Cardiac muscle cell (in vitro differentiated cells and primary cell): Measurements from ENCODE around the gene CBLB. TPM values are rescaled to one million over a fixed set of nuclear protein-coding genes. Genes with fewer than 3 reads are reported as not detected.

Experiments
- DNase-seq, 2 donors: peaks; one replicate each; pipeline versions ENCODE4 v3.0.0 to v3.0.0-alpha.2; 2010 to 2017; ENCODE audit warnings: low read depth in 1 of 2, low spot score in 1 of 2
- H3K27ac ChIP-seq: fragments of 200-600 bp; sonication (generic); 2 replicates; pipeline ENCODE4 v1.5.1; 2016
- H3K27me3 ChIP-seq: fragments of 200-600 bp; sonication (generic); 2 replicates; pipeline ENCODE4 v1.6.0; 2016; ENCODE audit warnings: control low read depth
- H3K36me3 ChIP-seq: fragments of 200-600 bp; sonication (generic); 2 replicates; pipeline ENCODE4 v1.5.1; 2016; ENCODE audit warnings: control low read depth
- H3K4me1 ChIP-seq: fragments of 200-600 bp; sonication (generic); 2 replicates; pipeline ENCODE4 v1.8.1; 2017; ENCODE audit warnings: low read depth, mild to moderate bottlenecking, mixed run types
- H3K4me3 ChIP-seq: fragments of 200-600 bp; sonication (generic); 2 replicates; pipeline ENCODE4 v1.5.1; 2016; ENCODE audit warnings: mild to moderate bottlenecking
- H3K9me3 ChIP-seq: fragments of 200-600 bp; sonication (generic); 2 replicates; pipeline ENCODE4 v1.5.1; 2017; ENCODE audit warnings: low read depth, mild to moderate bottlenecking, control low read depth
- CTCF ChIP-seq: IDR thresholded peaks from 2 replicates; pipeline ENCODE4 v1.5.1; 2012; ENCODE audit warnings: low read depth, mild to moderate bottlenecking, low read length
- polyA plus RNA-seq: library from polyadenylated mRNA; unstranded; fragments of >200 nt; fragmentation: Nextera tagmentation; extraction: Ambion mirVana; gene quantifications from 2 replicates; pipeline ENCODE4 v1.2.1, GENCODE V29; 2016
- total RNA-seq: library from RNA; depleted of rRNA; stranded (reverse); fragments of >200 nt; gene quantifications from 2 replicates; pipeline ENCODE4 v1.2.3, GENCODE V29; 2016

CBLB gene
- total and polyA plus RNA-seq, 2 experiments from 2014 or later, result 30.3 to 48.2 TPM

GRCh38 chr3:105773291-105773690 is 95.5 kb downstream of the CBLB start:
- no peak for TF ChIP-seq CTCF
- DNase-seq, result no peak
- no peaks in the 10 kb centered on the region for H3K27me3 ChIP-seq
- H3K36me3 ChIP-seq, result no peaks in the 10 kb centered on the region
- no peak overlapping the region for H3K4me3 ChIP-seq
- no peaks in the 10 kb centered on the region for H3K9me3 ChIP-seq
- H3K4me1 ChIP-seq, result no peaks in the 10 kb centered on the region
- no peak overlapping the region for H3K27ac ChIP-seq

GRCh38 chr3:105772635-105773034 is 96.2 kb downstream of the CBLB start:
- TF ChIP-seq CTCF, result no peak
- DNase-seq, result no peak
- no peaks in the 10 kb centered on the region for H3K36me3 ChIP-seq
- H3K27me3 ChIP-seq, result no peaks in the 10 kb centered on the region
- no peak overlapping the region for H3K4me3 ChIP-seq
- H3K4me1 ChIP-seq, result peaks cover 6% of the 10 kb centered on the region
- no peaks in the 10 kb centered on the region for H3K9me3 ChIP-seq
- no peak overlapping the region for H3K27ac ChIP-seq

- H3K27me3 ChIP-seq, result no peaks in the 10 kb centered on the region
- H3K27ac ChIP-seq, result no peak overlapping the region
- peaks cover 10% of the 10 kb centered on the region for H3K4me1 ChIP-seq
- TF ChIP-seq CTCF, result no peak
- DNase-seq, result no peak
- H3K4me3 ChIP-seq, result no peak overlapping the region
- H3K9me3 ChIP-seq, result no peaks in the 10 kb centered on the region
- no peaks in the 10 kb centered on the region for H3K36me3 ChIP-seq
Observed at GRCh38 chr3:105771392-105771791, 97.4 kb downstream of the CBLB start.

GRCh38 chr3:105770410-105770809 is 98.4 kb downstream of the CBLB start:
- DNase-seq, result no peak
- Histone ChIP-seq H3K36me3 (no peaks in the 10 kb centered on the region), H3K27me3 (no peaks in the 10 kb centered on the region)

GRCh38 chr3:105767776-105768175 is 101.0 kb downstream of the CBLB start:
- no peak for TF ChIP-seq CTCF
- no peak for DNase-seq
- H3K9me3 ChIP-seq, result peaks cover 2% of the 10 kb centered on the region

More at GRCh38 chr3:105770410-105770809, 98.4 kb downstream of the CBLB start:
- Histone ChIP-seq H3K27ac (no peak overlapping the region), H3K4me1 (peaks cover 10% of the 10 kb centered on the region), H3K4me3 (no peak overlapping the region), H3K9me3 (peaks cover 2% of the 10 kb centered on the region)
- no peak for TF ChIP-seq CTCF

GRCh38 chr3:105767216-105767615 is 101.6 kb downstream of the CBLB start:
- H3K27ac ChIP-seq, result no peak overlapping the region
- peaks cover 2% of the 10 kb centered on the region for H3K9me3 ChIP-seq
- TF ChIP-seq CTCF, result no peak
- H3K27me3 ChIP-seq, result no peaks in the 10 kb centered on the region
- no peaks in the 10 kb centered on the region for H3K36me3 ChIP-seq
- peaks cover 10% of the 10 kb centered on the region for H3K4me1 ChIP-seq
- no peak for DNase-seq
- H3K4me3 ChIP-seq, result no peak overlapping the region

More at GRCh38 chr3:105767776-105768175, 101.0 kb downstream of the CBLB start:
- H3K36me3 ChIP-seq, result no peaks in the 10 kb centered on the region
- no peaks in the 10 kb centered on the region for H3K27me3 ChIP-seq
- H3K27ac ChIP-seq, result no peak overlapping the region
- H3K4me3 ChIP-seq, result no peak overlapping the region
- peaks cover 10% of the 10 kb centered on the region for H3K4me1 ChIP-seq
